Hypothalamus (tissue), 51 donors: ENCODE data around the gene KCNC1.

ENCODE experiments used
- DNase-seq, 51 donors: peaks; one replicate each; lab custom pipeline; 2025; lab: John Stamatoyannopoulos, UW

Gene KCNC1

GRCh38 chr11:17734418-17734911, at the start of gene KCNC1:
TSS of gene KCNC1 (plus strand) at chr11:17734781. CDS start at chr11:17736003, 1,222 bp downstream.
- peak in 30 of 51 donors; percentile 10 to 64 (median 36) for DNase-seq

GRCh38 chr11:17686231-17686980, 48.2 kb upstream of the KCNC1 start:
- DNase-seq = no peak

- DNase-seq = no peak
These were observed 46.5 kb upstream of the KCNC1 start for GRCh38 chr11:17687946-17688670.

- no peak for DNase-seq
These were observed 43.0 kb upstream of the KCNC1 start for GRCh38 chr11:17691550-17691949.

GRCh38 chr11:17691976-17692375, 42.6 kb upstream of the KCNC1 start:
- DNase-seq = no peak

- DNase-seq = no peak
These were observed 41.6 kb upstream of the KCNC1 start for GRCh38 chr11:17692931-17693330.

GRCh38 chr11:17693531-17693930, 41.0 kb upstream of the KCNC1 start:
- no peak for DNase-seq

- no peak for DNase-seq
These were observed 40.0 kb upstream of the KCNC1 start for GRCh38 chr11:17694494-17695110.

- DNase-seq = no peak
These were observed 38.8 kb upstream of the KCNC1 start for GRCh38 chr11:17695454-17696441.

GRCh38 chr11:17696741-17697140, 37.8 kb upstream of the KCNC1 start:
- no peak for DNase-seq

GRCh38 chr11:17697175-17697949, 37.2 kb upstream of the KCNC1 start:
- no peak for DNase-seq

GRCh38 chr11:17699147-17700114, 35.1 kb upstream of the KCNC1 start:
- no peak for DNase-seq

- DNase-seq = no peak
These were observed 33.6 kb upstream of the KCNC1 start for GRCh38 chr11:17700991-17701390.

GRCh38 chr11:17702876-17703275, 31.7 kb upstream of the KCNC1 start:
- DNase-seq = no peak

- no peak for DNase-seq
These were observed 30.6 kb upstream of the KCNC1 start for GRCh38 chr11:17703951-17704350.

GRCh38 chr11:17707830-17708229, 26.8 kb upstream of the KCNC1 start:
- DNase-seq = no peak

- DNase-seq = no peak
These were observed 22.7 kb upstream of the KCNC1 start for GRCh38 chr11:17711836-17712235.

- no peak for DNase-seq
These were observed 20.7 kb upstream of the KCNC1 start for GRCh38 chr11:17713851-17714250.
